WTC11 (cell line): ENCODE data around the gene PIK3C2B. TPM values are rescaled to one million over a fixed set of nuclear protein-coding genes. Genes with fewer than 3 reads are reported as not detected.

ENCODE experiments used
- ATAC-seq: fragments of 200-7000 bp; cut with Tn5 transposase; 2 replicates; pipeline ENCODE4 v1.10.0; 2021; ENCODE audit warnings: mild to moderate bottlenecking, moderate library complexity
- CTCF ChIA-PET: fragments of 300-600 bp; sonication (Branson Sonifier 250); formaldehyde crosslinking; loops from one replicate; lab custom pipeline; 2021; ENCODE audit warnings: antibody characterized with exemption; lab: Charles Lee
- POLR2A ChIA-PET: fragments of 350-600 bp; sonication (Branson Sonifier 250); formaldehyde crosslinking; loops from one replicate; lab custom pipeline; 2021; ENCODE audit warnings: antibody characterized with exemption; lab: Charles Lee
- DNase-seq: peaks from one replicate; pipeline ENCODE4 v3.0.0; 2021; ENCODE audit warnings: low spot score
- H3K27ac Mint-ChIP-seq: 2 replicates; pipeline ENCODE4 v1.8.0; 2021; ENCODE audit warnings: mixed read lengths
- H3K27me3 Mint-ChIP-seq: 2 replicates; pipeline ENCODE4 v1.8.0; 2021; ENCODE audit warnings: low read depth, mild to moderate bottlenecking, moderate library complexity, mixed read lengths
- H3K36me3 Mint-ChIP-seq: 2 replicates; pipeline ENCODE4 v1.8.0; 2021; ENCODE audit warnings: mixed read lengths
- H3K4me1 Mint-ChIP-seq: 2 replicates; pipeline ENCODE4 v1.8.0; 2022; ENCODE audit warnings: mixed read lengths
- H3K4me3 Mint-ChIP-seq: 2 replicates; pipeline ENCODE4 v1.8.0; 2021; ENCODE audit warnings: mild to moderate bottlenecking, moderate library complexity, mixed read lengths
- H3K9me3 Mint-ChIP-seq: 2 replicates; pipeline ENCODE4 v1.8.0; 2021; ENCODE audit warnings: mixed read lengths
- AFF4 ChIP-seq: sonication (generic); formaldehyde crosslinking; IDR thresholded peaks from 2 replicates; pipeline ENCODE4 v1.8.1; 2023; ENCODE audit warnings: mild to moderate bottlenecking, missing genetic modification reagents, borderline replicate concordance
- ATF6 ChIP-seq: sonication (generic); formaldehyde crosslinking; IDR thresholded peaks from 2 replicates; pipeline ENCODE4 v1.8.1; 2023; ENCODE audit warnings: mild to moderate bottlenecking, missing genetic modification reagents
- CDX4 ChIP-seq: fragments of 250-450 bp; sonication (Bioruptor Pico); IDR thresholded peaks from 2 replicates; pipeline ENCODE4 v1.9.0; 2021; ENCODE audit warnings: moderate library complexity, mild to moderate bottlenecking, inconsistent platforms, borderline replicate concordance
- E2F4 ChIP-seq: sonication (generic); formaldehyde crosslinking; IDR thresholded peaks from 2 replicates; pipeline ENCODE4 v1.8.1; 2022; ENCODE audit warnings: low read depth, mild to moderate bottlenecking, moderate library complexity, missing genetic modification reagents, borderline replicate concordance
- ELF4 ChIP-seq: sonication (generic); formaldehyde crosslinking; IDR thresholded peaks from 2 replicates; pipeline ENCODE4 v1.8.1; 2022; ENCODE audit warnings: low read depth, mild to moderate bottlenecking, moderate library complexity, missing genetic modification reagents
- ETV6 ChIP-seq: sonication (generic); formaldehyde crosslinking; IDR thresholded peaks from 2 replicates; pipeline ENCODE4 v1.8.1; 2022; ENCODE audit warnings: mild to moderate bottlenecking, missing genetic modification reagents
- FOXJ3 ChIP-seq: sonication (generic); formaldehyde crosslinking; IDR thresholded peaks from 2 replicates; pipeline ENCODE4 v1.9.0; 2021; ENCODE audit warnings: missing genetic modification reagents, mild to moderate bottlenecking, borderline replicate concordance
- HMGXB4 ChIP-seq: sonication (generic); formaldehyde crosslinking; IDR thresholded peaks from 2 replicates; pipeline ENCODE4 v1.8.1; 2023; ENCODE audit warnings: mild to moderate bottlenecking, moderate library complexity, missing genetic modification reagents
- JUN ChIP-seq: sonication (generic); formaldehyde crosslinking; IDR thresholded peaks from 2 replicates; pipeline ENCODE4 v1.8.0; 2023; ENCODE audit warnings: mild to moderate bottlenecking, missing genetic modification reagents
- NFATC4 ChIP-seq: fragments of 250-450 bp; sonication (Bioruptor Pico); IDR thresholded peaks from 2 replicates; pipeline ENCODE4 v1.9.0; 2021; ENCODE audit warnings: mild to moderate bottlenecking
- OVOL2 ChIP-seq: fragments of 250-450 bp; sonication (Bioruptor Pico); IDR thresholded peaks from 2 replicates; pipeline ENCODE4 v1.9.0; 2021; ENCODE audit warnings: mild to moderate bottlenecking, borderline replicate concordance
- PREB ChIP-seq: sonication (generic); formaldehyde crosslinking; IDR thresholded peaks from 2 replicates; pipeline ENCODE4 v1.8.1; 2022; ENCODE audit warnings: mild to moderate bottlenecking, missing genetic modification reagents, moderate library complexity, borderline replicate concordance
- SP1 ChIP-seq: sonication (generic); formaldehyde crosslinking; conservative IDR thresholded peaks from 2 replicates; pipeline ENCODE4 v1.8.1; 2022; ENCODE audit warnings: missing genetic modification reagents
- TCF7 ChIP-seq: sonication (generic); formaldehyde crosslinking; IDR thresholded peaks from 2 replicates; pipeline ENCODE4 v1.8.0; 2022; ENCODE audit warnings: mild to moderate bottlenecking, low read depth, missing genetic modification reagents, moderate library complexity
- ZNF263 ChIP-seq: sonication (generic); formaldehyde crosslinking; IDR thresholded peaks from 2 replicates; pipeline ENCODE4 v1.8.1; 2022; ENCODE audit warnings: low read depth, mild to moderate bottlenecking, moderate library complexity, missing genetic modification reagents
- ZNF317 ChIP-seq: sonication (generic); formaldehyde crosslinking; IDR thresholded peaks from 2 replicates; pipeline ENCODE4 v1.8.1; 2023; ENCODE audit warnings: low read depth, mild to moderate bottlenecking, moderate library complexity, missing genetic modification reagents, borderline replicate concordance
- ZNF423 ChIP-seq: fragments of 250-450 bp; sonication (Bioruptor Pico); IDR thresholded peaks from 2 replicates; pipeline ENCODE4 v2.1.2; 2022; ENCODE audit warnings: mild to moderate bottlenecking, moderate library complexity
- ZNF671 ChIP-seq: fragments of 250-450 bp; sonication (Bioruptor Pico); IDR thresholded peaks from 2 replicates; pipeline ENCODE4 v1.8.0; 2021; ENCODE audit warnings: mild to moderate bottlenecking
- ZSCAN18 ChIP-seq: fragments of 250-450 bp; sonication (Bioruptor Pico); IDR thresholded peaks from 2 replicates; pipeline ENCODE4 v2.1.2; 2022; ENCODE audit warnings: mild to moderate bottlenecking, moderate library complexity
- total RNA-seq: library from RNA; stranded (reverse); gene quantifications from 3 replicates; pipeline ENCODE4 v1.2.3, GENCODE V29; 2021

The PIK3C2B gene
- total RNA-seq, 1 experiment from 2014 or later, result 27.7 TPM

- no peak overlapping the region; the same call in 1 of the 2 replicates for H3K27ac Mint-ChIP-seq
- TF ChIP-seq ELF4 (CRISPR knock-in tag), result no peak
- TF ChIP-seq AFF4 (CRISPR knock-in tag), result no peak
- no peak for TF ChIP-seq ZNF263 (CRISPR knock-in tag)
- TF ChIP-seq ZSCAN18 (CRISPR knock-in tag), result no peak
- no peak for TF ChIP-seq OVOL2 (CRISPR knock-in tag)
- no peak for TF ChIP-seq HMGXB4 (CRISPR knock-in tag)
- no peak for TF ChIP-seq ZNF671 (CRISPR knock-in tag)
- TF ChIP-seq ATF6 (CRISPR knock-in tag), result no peak
- TF ChIP-seq SP1 (CRISPR knock-in tag), result no peak
- no peak for TF ChIP-seq TCF7
- TF ChIP-seq, all 79 proteins: peak for 0
- Mint-ChIP-seq H3K27me3 (no peaks in the 10 kb centered on the region), H3K36me3 (peaks cover 10% of the 10 kb centered on the region; the same call in 1 of the 2 replicates), H3K4me3 (no peak overlapping the region), H3K4me1 (peaks cover 51% of the 10 kb centered on the region), H3K9me3 (no peaks in the 10 kb centered on the region)
- DNase-seq (no peak), ATAC-seq (no peak)
- POLR2A ChIA-PET, result interaction anchor here (0.6 kb wide), 2 partner anchors 45 to 235 kb away, joined by 3 read pairs; partner anchors contain the start of gene GOLT1A
- CTCF ChIA-PET, result interaction anchor here (1.7 to 13.1 kb wide), 6 partner anchors 18 to 358 kb away, joined by 5 to 906 read pairs (median 10); partner anchors contain the start of gene PIK3C2B
Observed at GRCh38 chr1:204448991-204449677, 45.5 kb downstream of the PIK3C2B start.

GRCh38 chr1:204448344-204448964 is 46.2 kb downstream of the PIK3C2B start:
- no peak overlapping the region for H3K4me3 Mint-ChIP-seq
- H3K9me3 Mint-ChIP-seq, result no peaks in the 10 kb centered on the region
- CTCF ChIA-PET, result interaction anchor here (1.9 to 13.1 kb wide), 5 partner anchors 9 to 359 kb away, joined by 5 to 906 read pairs (median 114); partner anchors contain the start of gene PIK3C2B
- DNase-seq (no peak), ATAC-seq (no peak)
- peaks cover 48% of the 10 kb centered on the region for H3K4me1 Mint-ChIP-seq
- H3K36me3 Mint-ChIP-seq, result peaks cover 15% of the 10 kb centered on the region; the same call in 1 of the 2 replicates
- POLR2A ChIA-PET, result interaction anchor here (0.6 kb wide), 2 partner anchors 45 to 235 kb away, joined by 3 read pairs; partner anchors contain the start of gene GOLT1A
- no peak overlapping the region for H3K27ac Mint-ChIP-seq
- no peaks in the 10 kb centered on the region for H3K27me3 Mint-ChIP-seq
- TF ChIP-seq ETV6 (CRISPR knock-in tag) (no peak), ZNF423 (no peak), JUN (no peak), OVOL2 (CRISPR knock-in tag) (no peak), E2F4 (CRISPR knock-in tag) (no peak), ZNF317 (CRISPR knock-in tag) (no peak), FOXJ3 (CRISPR knock-in tag) (no peak), CDX4 (CRISPR knock-in tag) (no peak), NFATC4 (CRISPR knock-in tag) (no peak), PREB (CRISPR knock-in tag) (no peak)
